ENCODE results near the gene SLC25A19. TPM values are rescaled to one million over a fixed set of nuclear protein-coding genes. Genes with fewer than 3 reads are reported as not detected.

Gene SLC25A19
- total and polyA plus RNA-seq, 9 of the 15 experiments (the other 6 are each of a cell fraction or from before 2014, with no cell fraction given) = 33.4 to 76.6 (median 55.3) TPM

DNA sequence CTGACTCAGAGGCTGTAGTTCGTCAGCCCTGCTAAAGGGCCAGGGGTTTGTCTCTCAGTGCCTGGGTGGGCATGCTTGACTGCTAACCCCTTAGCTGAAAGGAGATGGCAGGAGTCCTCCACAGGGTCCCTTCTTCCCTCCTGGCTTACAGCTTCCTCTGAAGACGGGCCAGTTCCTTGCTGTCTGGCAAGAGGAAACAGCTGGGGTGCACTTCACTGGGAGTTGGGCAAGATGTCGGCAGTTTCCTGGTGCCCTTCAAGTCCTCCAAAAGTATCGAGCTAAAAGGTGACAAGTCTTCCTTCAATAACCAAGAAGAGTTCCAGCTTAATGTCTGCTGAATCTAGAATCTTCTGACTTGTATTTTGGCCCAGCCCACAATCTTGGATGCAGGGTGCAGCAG lies 60.4 kb downstream of the SLC25A19 start:
- intact Hi-C loops (cut with micrococcal nuclease) = no loop called here
- 80% methylated on average over 4 of the region's 4 CpGs for WGBS (ENCODE audit: insufficient coverage, low coverage, missing lambda C conversion rate)

DNA sequence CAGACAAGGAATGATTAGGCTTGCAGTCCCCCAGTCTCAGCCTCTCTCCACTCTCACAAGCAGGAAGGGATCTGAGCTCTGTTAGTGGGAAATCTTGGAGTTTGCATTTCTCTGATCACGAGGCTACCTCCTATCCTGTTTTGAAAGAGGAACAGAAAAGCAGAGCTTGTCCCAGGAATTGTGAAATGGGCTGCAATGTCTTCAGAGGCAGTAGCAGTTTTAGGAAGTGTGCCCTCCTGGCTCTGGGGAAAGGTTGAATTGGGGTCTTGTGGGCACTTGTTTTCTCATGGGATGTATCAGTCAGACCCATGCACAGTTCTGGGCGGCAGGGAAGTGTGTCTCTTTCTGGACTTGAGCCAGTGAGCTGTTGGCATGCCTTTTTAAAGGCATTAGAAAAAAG lies 60.9 kb downstream of the SLC25A19 start:
- H3K27me3 ChIP-seq (ENCODE audit: control insufficient read depth in 2 of 2, insufficient read depth in 2 of 2, low read length in 2 of 2) = no peaks in the 10 kb centered on the region
- in situ Hi-C loops (cut with MboI) = no loop called here
- ChIA-PET POLR2A (interaction anchor here (0.6 to 4.5 kb wide), 9 partner anchors 7 to 314 kb away, joined by 3 to 38 read pairs (median 5); partner anchors contain the start of genes GGA3, MIF4GD and MRPS7), CTCF (ENCODE audit: low intra/inter-chr PET ratio) (no interaction called here)
- H3K4me2 ChIP-seq (ENCODE audit: insufficient read depth, low read length) = no peak overlapping the region
- no peaks in the 10 kb centered on the region for H3K9me1 ChIP-seq (ENCODE audit: control insufficient read depth, insufficient read depth, low read length)
- H4K20me1 ChIP-seq (replicated peaks; ENCODE audit: control insufficient read depth, insufficient read depth, low read length) = no peaks in the 10 kb centered on the region
- WGBS (ENCODE audit: insufficient coverage, low coverage, missing lambda C conversion rate) = 76% methylated on average over 2 of the region's 2 CpGs
- FAIRE-seq (no peak), ATAC-seq (no peak), DNase-seq (ENCODE audit: extremely low read depth in 1 of 4, low spot score in 3 of 4) (no peak)
- no peaks in the 10 kb centered on the region for H3K79me2 ChIP-seq (ENCODE audit: control insufficient read depth, insufficient read depth, low read length)
- BruUV-seq (replicated peaks) = TSS peak; percentile 23
- no peak overlapping the region for H3K9ac ChIP-seq (ENCODE audit: insufficient read depth in 1 of 2, low read depth in 2 of 2, low read length in 2 of 2)
- H3K36me3 ChIP-seq (ENCODE audit: control insufficient read depth, insufficient read depth, low read length) = peaks cover 90% of the 10 kb centered on the region
- H3K9me3 ChIP-seq (replicated peaks; ENCODE audit: control insufficient read depth, insufficient read depth, low read depth, low read length) = no peaks in the 10 kb centered on the region
- H3K4me3 ChIP-seq = no peak overlapping the region
- intact Hi-C loops (cut with micrococcal nuclease) = no loop called here
- no peak overlapping the region for H3K27ac ChIP-seq (ENCODE audit: extremely low read depth, low read depth, low read length)
- no peaks in the 10 kb centered on the region for H3K4me1 ChIP-seq (replicated peaks in 1 of 2; ENCODE audit: control insufficient read depth in 2 of 2, insufficient read depth in 2 of 2, low read length in 2 of 2)
- no peak overlapping the region for H2AFZ ChIP-seq (ENCODE audit: low read depth, low read length)
- TF ChIP-seq FOXJ3 (CRISPR knock-in tag; IDR thresholded peaks at IDR 0.05) (no peak), DPF2 (IDR thresholded peaks at IDR 0.05) (no peak), ZNF23 (CRISPR knock-in tag; IDR thresholded peaks at IDR 0.05) (no peak), HOXB6 (CRISPR knock-in tag; IDR thresholded peaks at IDR 0.05; ENCODE audit: borderline replicate concordance) (no peak), STAG1 (CRISPR knock-in tag; IDR thresholded peaks at IDR 0.05; ENCODE audit: borderline replicate concordance) (no peak), ZNF197 (CRISPR knock-in tag; IDR thresholded peaks at IDR 0.05; ENCODE audit: low read depth) (no peak)
- TF ChIP-seq, protein P1, sequence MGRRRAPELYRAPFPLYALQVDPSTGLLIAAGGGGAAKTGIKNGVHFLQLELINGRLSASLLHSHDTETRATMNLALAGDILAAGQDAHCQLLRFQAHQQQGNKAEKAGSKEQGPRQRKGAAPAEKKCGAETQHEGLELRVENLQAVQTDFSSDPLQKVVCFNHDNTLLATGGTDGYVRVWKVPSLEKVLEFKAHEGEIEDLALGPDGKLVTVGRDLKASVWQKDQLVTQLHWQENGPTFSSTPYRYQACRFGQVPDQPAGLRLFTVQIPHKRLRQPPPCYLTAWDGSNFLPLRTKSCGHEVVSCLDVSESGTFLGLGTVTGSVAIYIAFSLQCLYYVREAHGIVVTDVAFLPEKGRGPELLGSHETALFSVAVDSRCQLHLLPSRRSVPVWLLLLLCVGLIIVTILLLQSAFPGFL (CRISPR knock-in tag; IDR thresholded peaks at IDR 0.05) = no peak
- TF ChIP-seq, protein P2, sequence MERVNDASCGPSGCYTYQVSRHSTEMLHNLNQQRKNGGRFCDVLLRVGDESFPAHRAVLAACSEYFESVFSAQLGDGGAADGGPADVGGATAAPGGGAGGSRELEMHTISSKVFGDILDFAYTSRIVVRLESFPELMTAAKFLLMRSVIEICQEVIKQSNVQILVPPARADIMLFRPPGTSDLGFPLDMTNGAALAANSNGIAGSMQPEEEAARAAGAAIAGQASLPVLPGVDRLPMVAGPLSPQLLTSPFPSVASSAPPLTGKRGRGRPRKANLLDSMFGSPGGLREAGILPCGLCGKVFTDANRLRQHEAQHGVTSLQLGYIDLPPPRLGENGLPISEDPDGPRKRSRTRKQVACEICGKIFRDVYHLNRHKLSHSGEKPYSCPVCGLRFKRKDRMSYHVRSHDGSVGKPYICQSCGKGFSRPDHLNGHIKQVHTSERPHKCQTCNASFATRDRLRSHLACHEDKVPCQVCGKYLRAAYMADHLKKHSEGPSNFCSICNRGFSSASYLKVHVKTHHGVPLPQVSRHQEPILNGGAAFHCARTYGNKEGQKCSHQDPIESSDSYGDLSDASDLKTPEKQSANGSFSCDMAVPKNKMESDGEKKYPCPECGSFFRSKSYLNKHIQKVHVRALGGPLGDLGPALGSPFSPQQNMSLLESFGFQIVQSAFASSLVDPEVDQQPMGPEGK (CRISPR knock-in tag; IDR thresholded peaks at IDR 0.05; ENCODE audit: borderline replicate concordance) = no peak

More for the DNA sequence above, 60.4 kb downstream of the SLC25A19 start:
- CTCF ChIA-PET (ENCODE audit: low intra/inter-chr PET ratio) = no interaction called here
- FAIRE-seq (no peak), DNase-seq (ENCODE audit: extremely low read depth in 1 of 4, low spot score in 3 of 4) (no peak), ATAC-seq (no peak)
- Histone ChIP-seq H2AFZ (ENCODE audit: low read depth, low read length) (no peak overlapping the region), H3K4me2 (ENCODE audit: insufficient read depth, low read length) (no peak overlapping the region), H3K27me3 (ENCODE audit: control insufficient read depth in 2 of 2, insufficient read depth in 2 of 2, low read length in 2 of 2) (no peaks in the 10 kb centered on the region), H3K9ac (ENCODE audit: insufficient read depth in 1 of 2, low read depth in 2 of 2, low read length in 2 of 2) (no peak overlapping the region; a peak in 1 of 4 replicates), H3K36me3 (ENCODE audit: control insufficient read depth, insufficient read depth, low read length) (peaks cover 85% of the 10 kb centered on the region), H3K79me2 (ENCODE audit: control insufficient read depth, insufficient read depth, low read length) (no peaks in the 10 kb centered on the region), H3K9me3 (replicated peaks; ENCODE audit: control insufficient read depth, insufficient read depth, low read depth, low read length) (no peaks in the 10 kb centered on the region), H3K9me1 (ENCODE audit: control insufficient read depth, insufficient read depth, low read length) (no peaks in the 10 kb centered on the region), H3K4me1 (replicated peaks in 1 of 2; ENCODE audit: control insufficient read depth in 2 of 2, insufficient read depth in 2 of 2, low read length in 2 of 2) (no peaks in the 10 kb centered on the region), H3K27ac (ENCODE audit: extremely low read depth, low read depth, low read length) (no peak overlapping the region), H3K4me3 (no peak overlapping the region), H4K20me1 (replicated peaks; ENCODE audit: control insufficient read depth, insufficient read depth, low read length) (no peaks in the 10 kb centered on the region)
- in situ Hi-C loops (cut with MboI) = no loop called here
- TF ChIP-seq BMI1 (IDR thresholded peaks at IDR 0.05; ENCODE audit: low read length) (no peak), ZNF263 (CRISPR knock-in tag; IDR thresholded peaks at IDR 0.05; ENCODE audit: borderline replicate concordance) (no peak), NFE2L1 (tag; IDR thresholded peaks at IDR 0.05; ENCODE audit: borderline replicate concordance, low read depth) (no peak), ZNF354B (CRISPR knock-in tag; IDR thresholded peaks at IDR 0.05) (no peak), TARDBP (IDR thresholded peaks at IDR 0.05) (no peak)
- POLR2A ChIA-PET = interaction anchor here (0.6 to 4.5 kb wide), 10 partner anchors 8 to 314 kb away, joined by 3 to 38 read pairs (median 4); partner anchors contain the start of genes GGA3, MIF4GD and MRPS7
- BruUV-seq (replicated peaks) = no TSS peak
